ENCODE measurements around the gene PEX13. TPM values are rescaled to one million over a fixed set of nuclear protein-coding genes. Genes with fewer than 3 reads are reported as not detected.
"Not testable (repeated sequence)": the region's sequence is repeated elsewhere in the genome, so short reads cannot be mapped to it uniquely, and the experiment has no call there.

The PEX13 gene
- total RNA-seq, 1 donor from 2014 or later: 59.2 TPM

DNA sequence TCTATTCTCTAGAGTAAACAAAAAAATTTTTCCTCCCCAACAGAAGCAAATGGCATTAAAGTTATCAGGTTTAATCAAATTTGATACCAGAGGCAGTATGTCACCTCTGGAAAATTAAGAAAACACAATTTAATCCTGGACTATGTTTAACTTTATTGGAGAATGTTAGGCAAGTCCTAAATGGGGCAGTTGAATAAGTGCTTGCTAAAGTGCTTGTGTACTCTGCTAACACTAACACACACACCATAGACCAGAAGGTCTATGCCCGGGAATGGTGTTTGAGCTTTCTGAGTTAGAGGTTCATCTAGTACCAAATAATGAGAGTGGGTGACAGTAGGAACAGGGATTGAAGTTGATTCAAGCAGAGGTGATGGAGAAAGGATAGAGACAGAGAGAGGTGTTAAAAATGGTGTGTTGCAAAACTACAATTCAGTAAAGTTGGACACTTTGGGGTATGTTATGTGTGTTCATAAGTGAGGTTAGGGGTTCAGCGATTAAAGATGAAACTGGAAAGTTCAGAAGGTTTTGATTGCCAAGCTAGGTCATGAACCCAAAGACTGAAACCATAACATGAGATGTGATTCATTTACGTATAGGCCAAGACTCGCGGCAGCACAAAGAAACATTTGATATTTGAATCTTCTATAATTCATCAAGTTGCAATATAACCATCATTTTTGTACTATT, 40.5 kb upstream of the PEX13 start:
- DNase-seq (ENCODE audit: low read depth): no peak
- Histone ChIP-seq H3K36me3 (ENCODE audit: control insufficient read depth, insufficient read depth, low read length) (no peaks in the 10 kb centered on the region), H3K4me3 (ENCODE audit: low read depth, low read length) (no peak overlapping the region), H3K27me3 (ENCODE audit: control insufficient read depth, insufficient read depth, low read length) (no peaks in the 10 kb centered on the region)
- no peak for FAIRE-seq
- TF ChIP-seq, protein P1, sequence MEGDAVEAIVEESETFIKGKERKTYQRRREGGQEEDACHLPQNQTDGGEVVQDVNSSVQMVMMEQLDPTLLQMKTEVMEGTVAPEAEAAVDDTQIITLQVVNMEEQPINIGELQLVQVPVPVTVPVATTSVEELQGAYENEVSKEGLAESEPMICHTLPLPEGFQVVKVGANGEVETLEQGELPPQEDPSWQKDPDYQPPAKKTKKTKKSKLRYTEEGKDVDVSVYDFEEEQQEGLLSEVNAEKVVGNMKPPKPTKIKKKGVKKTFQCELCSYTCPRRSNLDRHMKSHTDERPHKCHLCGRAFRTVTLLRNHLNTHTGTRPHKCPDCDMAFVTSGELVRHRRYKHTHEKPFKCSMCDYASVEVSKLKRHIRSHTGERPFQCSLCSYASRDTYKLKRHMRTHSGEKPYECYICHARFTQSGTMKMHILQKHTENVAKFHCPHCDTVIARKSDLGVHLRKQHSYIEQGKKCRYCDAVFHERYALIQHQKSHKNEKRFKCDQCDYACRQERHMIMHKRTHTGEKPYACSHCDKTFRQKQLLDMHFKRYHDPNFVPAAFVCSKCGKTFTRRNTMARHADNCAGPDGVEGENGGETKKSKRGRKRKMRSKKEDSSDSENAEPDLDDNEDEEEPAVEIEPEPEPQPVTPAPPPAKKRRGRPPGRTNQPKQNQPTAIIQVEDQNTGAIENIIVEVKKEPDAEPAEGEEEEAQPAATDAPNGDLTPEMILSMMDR (IDR thresholded peaks at IDR 0.05; ENCODE audit: insufficient read depth, low read length, severe bottlenecking): no peak

DNA sequence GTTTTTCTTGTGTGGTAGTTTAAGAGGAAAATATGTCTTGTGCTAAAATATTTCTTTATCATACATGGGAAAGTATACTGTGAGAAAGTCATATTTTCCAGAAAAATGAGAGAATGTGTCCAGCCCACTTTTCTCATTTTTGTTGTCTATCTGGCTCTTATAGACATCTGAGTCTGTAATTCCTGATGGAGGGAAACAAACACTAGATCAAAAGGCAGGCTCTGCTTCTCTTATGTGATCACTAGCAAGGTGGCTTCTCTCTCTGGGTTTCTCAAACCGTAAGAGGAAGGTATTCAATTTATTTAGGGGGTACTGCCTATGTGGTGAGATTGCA, 40.0 kb upstream of the PEX13 start:
- TF ChIP-seq, protein P1 (IDR thresholded peaks at IDR 0.05; ENCODE audit: insufficient read depth, low read length, severe bottlenecking): no peak
- Histone ChIP-seq H3K4me3 (ENCODE audit: low read depth, low read length) (no peak overlapping the region), H3K36me3 (ENCODE audit: control insufficient read depth, insufficient read depth, low read length) (no peaks in the 10 kb centered on the region), H3K27me3 (ENCODE audit: control insufficient read depth, insufficient read depth, low read length) (no peaks in the 10 kb centered on the region)
- DNase-seq (ENCODE audit: low read depth) (no peak), FAIRE-seq (no peak)

DNA sequence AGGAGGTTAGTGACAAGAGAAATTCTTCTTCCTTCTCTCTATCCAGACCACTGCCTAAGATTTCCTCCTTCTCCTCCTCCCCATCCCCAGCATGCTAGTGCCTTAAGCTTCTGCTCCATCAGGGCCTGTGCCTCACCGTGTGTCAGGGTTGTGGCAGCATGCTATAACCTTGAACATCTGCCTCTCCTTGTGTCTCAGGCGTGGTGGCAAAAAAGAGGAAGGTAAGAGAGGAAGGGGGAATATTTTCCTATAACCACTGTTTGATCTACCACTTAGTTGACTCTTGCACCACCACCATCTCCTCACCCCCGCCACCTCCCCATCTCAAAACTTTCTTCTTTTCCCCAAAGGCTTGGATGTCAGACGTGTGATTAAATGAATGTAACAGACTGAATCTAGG, 38.3 kb upstream of the PEX13 start:
- Histone ChIP-seq H3K4me3 (ENCODE audit: low read depth, low read length) (no peak overlapping the region), H3K27me3 (ENCODE audit: control insufficient read depth, insufficient read depth, low read length) (no peaks in the 10 kb centered on the region), H3K36me3 (ENCODE audit: control insufficient read depth, insufficient read depth, low read length) (no peaks in the 10 kb centered on the region)
- DNase-seq (ENCODE audit: low read depth) (no peak), FAIRE-seq (no peak)
- TF ChIP-seq, protein P1 (IDR thresholded peaks at IDR 0.05; ENCODE audit: insufficient read depth, low read length, severe bottlenecking): no peak

DNA sequence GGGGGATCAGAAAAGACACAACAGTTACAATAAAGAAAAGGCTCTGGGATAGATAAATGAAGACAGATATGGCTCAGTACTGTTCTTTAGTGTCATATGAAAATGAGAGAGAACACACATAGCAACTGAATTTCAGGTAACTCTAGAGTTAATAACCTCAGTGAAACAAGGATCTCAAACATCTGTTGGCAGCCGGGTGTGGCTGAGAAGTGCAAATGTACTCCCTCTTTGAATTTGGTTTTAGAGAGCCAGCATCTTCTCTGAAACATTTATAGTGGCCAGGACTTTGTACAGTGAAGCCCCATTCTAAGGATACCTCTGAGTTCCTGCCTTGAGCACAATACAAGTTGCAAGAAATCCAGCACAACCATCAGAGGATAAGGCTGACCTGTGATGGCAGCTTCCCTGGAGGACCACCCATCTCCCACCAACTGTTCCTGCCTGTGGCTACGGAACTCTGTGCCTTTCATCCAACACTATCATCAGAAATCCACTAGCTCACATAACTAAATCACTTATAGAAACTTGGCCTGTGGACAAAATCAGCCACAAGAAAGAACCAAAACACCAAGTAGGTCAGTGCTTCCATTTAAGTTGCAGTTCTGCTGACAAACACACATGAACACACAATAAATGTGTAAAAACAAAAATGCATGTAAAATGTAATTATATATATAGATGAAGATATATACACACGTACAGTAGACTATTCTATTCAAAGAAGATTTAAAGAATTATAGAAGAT, 37.3 kb upstream of the PEX13 start:
- H3K27me3 ChIP-seq (ENCODE audit: control insufficient read depth, insufficient read depth, low read length): no peaks in the 10 kb centered on the region
- no peak for DNase-seq (ENCODE audit: low read depth)
- no peak overlapping the region for H3K4me3 ChIP-seq (ENCODE audit: low read depth, low read length)
- H3K36me3 ChIP-seq (ENCODE audit: control insufficient read depth, insufficient read depth, low read length): no peaks in the 10 kb centered on the region
- FAIRE-seq: no peak
- TF ChIP-seq, protein P1 (IDR thresholded peaks at IDR 0.05; ENCODE audit: insufficient read depth, low read length, severe bottlenecking): no peak

DNA sequence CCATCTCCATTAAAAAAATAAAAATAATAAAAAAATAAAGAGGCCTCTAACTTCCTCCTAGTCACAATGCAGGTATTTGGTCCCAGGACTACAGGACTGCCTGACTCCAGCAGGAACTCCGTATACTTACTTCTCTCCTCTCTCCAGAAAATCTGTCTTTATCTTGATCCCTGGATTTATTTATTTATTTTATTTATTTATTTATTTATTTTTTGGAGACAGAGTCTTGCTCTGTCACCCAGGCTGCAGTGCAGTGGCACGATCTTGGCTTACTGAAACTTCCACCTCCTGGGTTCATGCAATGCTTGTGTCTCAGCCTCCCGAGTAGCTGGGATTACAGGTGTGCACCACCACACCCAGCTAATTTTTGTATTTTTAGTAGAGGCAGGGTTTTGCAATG, 35.5 kb upstream of the PEX13 start:
- FAIRE-seq; H3K4me3 ChIP-seq (ENCODE audit: low read depth, low read length); H3K27me3 ChIP-seq (ENCODE audit: control insufficient read depth, insufficient read depth, low read length); H3K36me3 ChIP-seq (ENCODE audit: control insufficient read depth, insufficient read depth, low read length); DNase-seq (ENCODE audit: low read depth): not testable (repeated sequence)

DNA sequence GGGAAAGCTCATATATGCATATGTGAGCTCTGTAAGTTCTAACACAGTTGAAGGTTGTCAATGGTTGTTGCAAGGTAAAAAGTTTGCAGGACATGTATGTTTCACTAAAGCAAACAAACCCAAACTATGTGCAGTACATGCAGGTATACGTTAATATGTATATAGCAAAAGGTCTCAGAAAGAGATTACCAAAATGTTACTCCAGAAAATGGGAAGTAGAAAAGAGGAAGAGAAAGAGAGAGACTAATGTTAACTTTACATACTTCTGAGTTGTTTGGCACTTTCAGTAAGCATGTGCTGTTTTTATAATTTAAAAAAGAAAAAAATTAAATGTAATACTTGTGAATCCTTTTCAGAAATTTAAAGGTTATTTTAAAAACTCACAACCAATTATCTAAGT, 32.8 kb upstream of the PEX13 start:
- Histone ChIP-seq H3K36me3 (ENCODE audit: control insufficient read depth, insufficient read depth, low read length) (no peaks in the 10 kb centered on the region), H3K27me3 (ENCODE audit: control insufficient read depth, insufficient read depth, low read length) (no peaks in the 10 kb centered on the region), H3K4me3 (ENCODE audit: low read depth, low read length) (no peak overlapping the region)
- DNase-seq (ENCODE audit: low read depth) (no peak), FAIRE-seq (no peak)
- TF ChIP-seq, protein P1 (IDR thresholded peaks at IDR 0.05; ENCODE audit: insufficient read depth, low read length, severe bottlenecking): no peak
